HCT116 (cell line): ENCODE measurements around the gene MAST4.

ENCODE experiments used
- ATF3 ChIP-seq: IDR thresholded peaks from 2 replicates; pipeline ENCODE4 v1.6.1; 2012
- CTCF ChIP-seq, 3 experiments: fragments of 200-600 bp in 1 of 3; sonication (generic) in 1 of 3; IDR thresholded peaks in 2 of 3; conservative IDR thresholded peaks in 1 of 3; 2 replicates each; pipeline ENCODE4 v1.5.1; 2012 to 2017; ENCODE audit warnings: low read depth in 2 of 3, low read length in 2 of 3, antibody characterized with exemption in 1 of 3, borderline replicate concordance in 1 of 3, control low read depth in 1 of 3, mild to moderate bottlenecking in 1 of 3, mixed read lengths in 1 of 3, mixed run types in 1 of 3, moderate library complexity in 1 of 3; ENCODE audit not compliant: insufficient read depth in 1 of 3
- EGR1 ChIP-seq: IDR thresholded peaks from 2 replicates; pipeline ENCODE4 v1.6.1; 2012; ENCODE audit warnings: low read depth
- EZH2 ChIP-seq: fragments of 200-600 bp; sonication (generic); IDR thresholded peaks from 2 replicates; pipeline ENCODE4 v1.6.1; 2017; ENCODE audit warnings: antibody characterized with exemption, mixed run types
- EZH2phosphoT487 ChIP-seq: fragments of 200-600 bp; IDR thresholded peaks from 2 replicates; pipeline ENCODE4 v1.6.1; 2018; ENCODE audit warnings: antibody characterized with exemption, borderline replicate concordance
- POLR2A ChIP-seq: IDR thresholded peaks from 2 replicates; pipeline ENCODE4 v1.7.0; 2011; ENCODE audit warnings: borderline replicate concordance; ENCODE audit not compliant: insufficient read depth, insufficient read length; ENCODE audit errors: extremely low read depth
- POLR2AphosphoS5 ChIP-seq: IDR thresholded peaks from 2 replicates; pipeline ENCODE4 v1.6.1; 2011; ENCODE audit warnings: mild to moderate bottlenecking, low read depth, low read length, moderate library complexity
- RAD21 ChIP-seq: IDR thresholded peaks from 2 replicates; pipeline ENCODE4 v1.6.1; 2012; ENCODE audit warnings: low read depth, mild to moderate bottlenecking
- SIN3A ChIP-seq: IDR thresholded peaks from 2 replicates; pipeline ENCODE4 v1.6.1; 2012; ENCODE audit warnings: low read depth
- SP1 ChIP-seq: IDR thresholded peaks from 2 replicates; pipeline ENCODE4 v1.6.1; 2012; ENCODE audit warnings: low read depth
- TCF7L2 ChIP-seq: IDR thresholded peaks from 2 replicates; pipeline ENCODE4 v1.7.0; 2011; ENCODE audit warnings: borderline replicate concordance, inconsistent platforms; ENCODE audit not compliant: insufficient read depth, insufficient read length; ENCODE audit errors: extremely low read depth
- YY1 ChIP-seq: IDR thresholded peaks from 2 replicates; pipeline ENCODE4 v1.6.1; 2011; ENCODE audit warnings: low read length, low read depth, moderate library complexity, mild to moderate bottlenecking; ENCODE audit not compliant: insufficient replicate concordance; ENCODE audit errors: extremely low read depth
- ZNF274 ChIP-seq: fragments of 200-500 bp; sonication (Bioruptor generic); IDR thresholded peaks from 2 replicates; pipeline ENCODE4 v1.6.1; 2014; ENCODE audit warnings: mild to moderate bottlenecking, low read depth, low read length, inconsistent platforms

- TF ChIP-seq CTCF (IDR thresholded peaks at IDR 0.05 in 2 of 3, conservative IDR thresholded peaks at IDR 0.05 in 1 of 3; ENCODE audit: borderline replicate concordance in 1 of 3, insufficient read depth in 1 of 3, low read depth in 2 of 3, low read length in 2 of 3): no peak
- no peak for TF ChIP-seq POLR2AphosphoS5
- no peak for TF ChIP-seq POLR2A
- TF ChIP-seq TCF7L2: no peak
- no peak for TF ChIP-seq EZH2phosphoT487
- TF ChIP-seq EGR1: no peak
- TF ChIP-seq SP1: no peak
- no peak for TF ChIP-seq RAD21
- TF ChIP-seq ZNF274: no peak
- no peak for TF ChIP-seq EZH2
- no peak for TF ChIP-seq ATF3
- no peak for TF ChIP-seq SIN3A
- TF ChIP-seq YY1: no peak
Observed at GRCh38 chr5:67011422-67011821, 415.2 kb downstream of the MAST4 start.
